Measurements from ENCODE around the gene HTR3C.

DNA sequence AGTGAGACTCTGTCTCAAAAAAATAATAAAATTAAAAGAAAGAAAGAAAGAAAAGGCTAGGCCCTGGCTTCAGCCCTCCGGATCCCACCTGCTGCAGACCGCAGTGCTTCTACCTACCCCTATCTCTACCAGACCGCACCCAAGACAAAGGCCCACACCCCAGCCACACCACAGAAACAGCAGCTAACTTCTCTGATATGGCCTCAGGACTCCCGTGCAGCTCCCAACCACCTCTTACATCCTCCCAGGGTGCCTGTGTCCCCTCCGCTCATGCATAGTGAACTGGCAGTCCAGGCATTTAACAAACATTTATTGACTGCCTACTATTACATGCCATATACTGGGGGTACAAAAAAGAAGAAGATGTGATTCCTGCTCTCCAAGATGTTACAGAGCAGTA, 6.9 kb upstream of the HTR3C start:
- no peak for TF ChIP-seq POLR2A (IDR thresholded peaks at IDR 0.05)
- TF ChIP-seq, protein P1, sequence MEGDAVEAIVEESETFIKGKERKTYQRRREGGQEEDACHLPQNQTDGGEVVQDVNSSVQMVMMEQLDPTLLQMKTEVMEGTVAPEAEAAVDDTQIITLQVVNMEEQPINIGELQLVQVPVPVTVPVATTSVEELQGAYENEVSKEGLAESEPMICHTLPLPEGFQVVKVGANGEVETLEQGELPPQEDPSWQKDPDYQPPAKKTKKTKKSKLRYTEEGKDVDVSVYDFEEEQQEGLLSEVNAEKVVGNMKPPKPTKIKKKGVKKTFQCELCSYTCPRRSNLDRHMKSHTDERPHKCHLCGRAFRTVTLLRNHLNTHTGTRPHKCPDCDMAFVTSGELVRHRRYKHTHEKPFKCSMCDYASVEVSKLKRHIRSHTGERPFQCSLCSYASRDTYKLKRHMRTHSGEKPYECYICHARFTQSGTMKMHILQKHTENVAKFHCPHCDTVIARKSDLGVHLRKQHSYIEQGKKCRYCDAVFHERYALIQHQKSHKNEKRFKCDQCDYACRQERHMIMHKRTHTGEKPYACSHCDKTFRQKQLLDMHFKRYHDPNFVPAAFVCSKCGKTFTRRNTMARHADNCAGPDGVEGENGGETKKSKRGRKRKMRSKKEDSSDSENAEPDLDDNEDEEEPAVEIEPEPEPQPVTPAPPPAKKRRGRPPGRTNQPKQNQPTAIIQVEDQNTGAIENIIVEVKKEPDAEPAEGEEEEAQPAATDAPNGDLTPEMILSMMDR (IDR thresholded peaks at IDR 0.05): no peak

Data from lower leg skin (tissue), 3 donors.